AG09309 (cell line): ENCODE results near the gene BABAM2.
"Not testable (repeated sequence)": the region's sequence is repeated elsewhere in the genome, so short reads cannot be mapped to it uniquely, and the experiment has no call there.

Experiments used
- DNase-seq: peaks from one replicate; pipeline ENCODE4 v3.0.0-alpha.2; 2010; ENCODE audit warnings: low read depth
- H3K4me3 ChIP-seq: 2 replicates; pipeline ENCODE4 v1.5.1; 2011; ENCODE audit warnings: mild to moderate bottlenecking, low read depth, low read length, moderate library complexity; ENCODE audit not compliant: control insufficient read depth
- CTCF ChIP-seq: IDR thresholded peaks from 2 replicates; pipeline ENCODE4 v1.5.1; 2011; ENCODE audit warnings: mild to moderate bottlenecking, low read depth, low read length, inconsistent platforms; ENCODE audit not compliant: insufficient read depth, control insufficient read depth; ENCODE audit errors: missing control alignments

BABAM2 gene

GRCh38 chr2:27960237-27960912 lies 69.8 kb downstream of the BABAM2 start:
- no peak overlapping the region for H3K4me3 ChIP-seq
- TF ChIP-seq CTCF: no peak
- DNase-seq: peak; percentile 87

- no peak overlapping the region for H3K4me3 ChIP-seq
- DNase-seq: no peak
- TF ChIP-seq CTCF: no peak
Measured at GRCh38 chr2:27962006-27962405, 71.5 kb downstream of the BABAM2 start.

- no peak for TF ChIP-seq CTCF
- no peak overlapping the region for H3K4me3 ChIP-seq
- no peak for DNase-seq
Measured at GRCh38 chr2:27963472-27963871, 72.9 kb downstream of the BABAM2 start.

- DNase-seq: no peak
- no peak for TF ChIP-seq CTCF
Measured at GRCh38 chr2:27964067-27964466, 73.5 kb downstream of the BABAM2 start.

GRCh38 chr2:27965841-27966240 lies 75.3 kb downstream of the BABAM2 start:
- no peak for DNase-seq

More at GRCh38 chr2:27964067-27964466, 73.5 kb downstream of the BABAM2 start:
- no peak overlapping the region for H3K4me3 ChIP-seq

GRCh38 chr2:27966466-27966865 lies 75.9 kb downstream of the BABAM2 start:
- no peak overlapping the region for H3K4me3 ChIP-seq
- DNase-seq: no peak
- TF ChIP-seq CTCF: no peak

More at GRCh38 chr2:27965841-27966240, 75.3 kb downstream of the BABAM2 start:
- no peak overlapping the region for H3K4me3 ChIP-seq
- no peak for TF ChIP-seq CTCF

- no peak for DNase-seq
- no peak for TF ChIP-seq CTCF
- no peak overlapping the region for H3K4me3 ChIP-seq
Measured at GRCh38 chr2:27967076-27967475, 76.5 kb downstream of the BABAM2 start.

GRCh38 chr2:27968045-27968444 lies 77.5 kb downstream of the BABAM2 start:
- DNase-seq, H3K4me3 ChIP-seq: not testable (repeated sequence)

- DNase-seq, H3K4me3 ChIP-seq: not testable (repeated sequence)
Measured at GRCh38 chr2:27968957-27969356, 78.4 kb downstream of the BABAM2 start.
